H9 (cell line): ENCODE results near the gene TAF4. TPM values are rescaled to one million over a fixed set of nuclear protein-coding genes. Genes with fewer than 3 reads are reported as not detected.
A peak's percentile ranks its signal among the peaks of the same experiment; 100 is the strongest.

ENCODE experiments used
- DNase-seq: peaks from one replicate; pipeline ENCODE4 v3.0.0-alpha.2; 2017
- H2AFZ ChIP-seq: one replicate; pipeline ENCODE4 v1.6.1; 2013; ENCODE audit warnings: mild to moderate bottlenecking, low read length, control low read depth, moderate library complexity
- H2AK5ac ChIP-seq: 2 replicates; pipeline ENCODE4 v1.6.1; 2013; ENCODE audit warnings: low read length, control low read depth, mixed read lengths; ENCODE audit not compliant: insufficient read length
- H2BK120ac ChIP-seq: one replicate; pipeline ENCODE4 v1.6.1; 2013; ENCODE audit warnings: low read depth, mild to moderate bottlenecking, low read length, control low read depth, inconsistent platforms; ENCODE audit not compliant: poor library complexity, severe bottlenecking
- H2BK12ac ChIP-seq: 2 replicates; pipeline ENCODE4 v1.6.1; 2013; ENCODE audit warnings: low read length, control low read depth, mixed read lengths, low read depth; ENCODE audit not compliant: insufficient read length
- H2BK15ac ChIP-seq: 2 replicates; pipeline ENCODE4 v1.6.1; 2013; ENCODE audit warnings: low read depth, low read length, control low read depth
- H2BK20ac ChIP-seq: one replicate; pipeline ENCODE4 v1.6.1; 2013; ENCODE audit warnings: low read depth, mild to moderate bottlenecking, low read length, control low read depth, inconsistent platforms; ENCODE audit not compliant: poor library complexity, severe bottlenecking
- H2BK5ac ChIP-seq: 2 replicates; pipeline ENCODE4 v1.6.1; 2013; ENCODE audit warnings: low read length, control low read depth, mixed read lengths; ENCODE audit not compliant: insufficient read length
- H3K14ac ChIP-seq: 2 replicates; pipeline ENCODE4 v1.6.1; 2013; ENCODE audit warnings: low read length, control low read depth; ENCODE audit not compliant: insufficient read depth
- H3K18ac ChIP-seq: 2 replicates; pipeline ENCODE4 v1.6.1; 2013; ENCODE audit warnings: low read depth, mild to moderate bottlenecking, mixed read lengths, low read length, control low read depth; ENCODE audit not compliant: insufficient read length
- H3K23ac ChIP-seq: 2 replicates; pipeline ENCODE4 v1.6.1; 2013; ENCODE audit warnings: low read length, control low read depth, mixed read lengths, low read depth; ENCODE audit not compliant: insufficient read length
- H3K23me2 ChIP-seq: 2 replicates; pipeline ENCODE4 v1.6.1; 2013; ENCODE audit warnings: low read depth, mild to moderate bottlenecking, mixed read lengths, low read length, control low read depth; ENCODE audit not compliant: insufficient read length, poor library complexity, severe bottlenecking
- H3K27ac ChIP-seq: 2 replicates; pipeline ENCODE4 v1.5.1; 2013; ENCODE audit warnings: low read length, control low read depth, mixed read lengths, low read depth; ENCODE audit not compliant: insufficient read length
- H3K27me3 ChIP-seq: 2 replicates; pipeline ENCODE4 v1.6.1; 2013; ENCODE audit warnings: low read length, control low read depth, inconsistent platforms; ENCODE audit not compliant: insufficient read depth
- H3K4ac ChIP-seq: 2 replicates; pipeline ENCODE4 v1.6.1; 2013; ENCODE audit warnings: low read depth, mild to moderate bottlenecking, control low read depth, inconsistent platforms, low read length, moderate library complexity
- H3K4me1 ChIP-seq: 2 replicates; pipeline ENCODE4 v1.6.1; 2013; ENCODE audit warnings: low read length, control low read depth, inconsistent platforms; ENCODE audit not compliant: insufficient read depth
- H3K4me2 ChIP-seq: 2 replicates; pipeline ENCODE4 v1.6.1; 2013; ENCODE audit warnings: low read length, control low read depth, mixed read lengths; ENCODE audit not compliant: insufficient read length, insufficient read depth
- H3K56ac ChIP-seq: 2 replicates; pipeline ENCODE4 v1.6.1; 2013; ENCODE audit warnings: low read depth, mild to moderate bottlenecking, mixed read lengths, low read length, control low read depth; ENCODE audit not compliant: insufficient read length
- H3K79me1 ChIP-seq: 2 replicates; pipeline ENCODE4 v1.6.1; 2013; ENCODE audit warnings: low read depth, mild to moderate bottlenecking, moderate library complexity, low read length, control low read depth, inconsistent platforms; ENCODE audit not compliant: insufficient read depth, poor library complexity, severe bottlenecking
- H3K79me2 ChIP-seq: 2 replicates; pipeline ENCODE4 v1.6.1; 2013; ENCODE audit warnings: low read length, control low read depth, inconsistent platforms; ENCODE audit not compliant: insufficient read depth
- H3K9ac ChIP-seq: 2 replicates; pipeline ENCODE4 v1.6.1; 2013; ENCODE audit warnings: low read length, control low read depth, mixed read lengths; ENCODE audit not compliant: insufficient read length; ENCODE audit errors: extremely low read depth
- H3K9me3 ChIP-seq: one replicate; pipeline ENCODE4 v1.6.1; 2013; ENCODE audit warnings: low read depth, low read length, inconsistent platforms; ENCODE audit not compliant: control insufficient read depth
- H3T11ph ChIP-seq: one replicate; pipeline ENCODE4 v1.6.1; 2013; ENCODE audit warnings: mild to moderate bottlenecking, low read length, control low read depth, inconsistent platforms
- H4K20me1 ChIP-seq: one replicate; pipeline ENCODE4 v1.6.1; 2013; ENCODE audit not compliant: control insufficient read depth, insufficient read length, insufficient read depth
- H4K5ac ChIP-seq: 2 replicates; pipeline ENCODE4 v1.6.1; 2013; ENCODE audit warnings: low read depth, mild to moderate bottlenecking, mixed read lengths, low read length, control low read depth; ENCODE audit not compliant: insufficient read length
- H4K8ac ChIP-seq: replicated peaks from 2 replicates; pipeline ENCODE4 v1.6.1; 2013; ENCODE audit warnings: low read length, control low read depth, mixed read lengths, low read depth; ENCODE audit not compliant: insufficient read length
- H4K91ac ChIP-seq: 2 replicates; pipeline ENCODE4 v1.6.1; 2013; ENCODE audit warnings: low read depth, mild to moderate bottlenecking, moderate library complexity, mixed read lengths, low read length, control low read depth; ENCODE audit not compliant: insufficient read length
- H3K27ac Mint-ChIP-seq, 3 experiments: 2 replicates in 2 of 3; 3 replicates in 1 of 3; pipeline ENCODE4 v1.8.0; 2020 to 2021; ENCODE audit warnings: mixed read lengths in 3 of 3, mild to moderate bottlenecking in 1 of 3, moderate library complexity in 1 of 3
- H3K27me3 Mint-ChIP-seq: 2 replicates; pipeline ENCODE4 v1.8.0; 2021; ENCODE audit warnings: low read depth, mild to moderate bottlenecking, moderate library complexity, mixed read lengths
- H3K36me3 Mint-ChIP-seq, 3 experiments: 2 replicates in 2 of 3; 3 replicates in 1 of 3; pipeline ENCODE4 v1.8.0; 2020 to 2021; ENCODE audit warnings: low read depth in 3 of 3, mixed read lengths in 3 of 3; ENCODE audit not compliant: insufficient read depth in 1 of 3
- H3K4me1 Mint-ChIP-seq, 2 experiments: 2 replicates each; pipeline ENCODE4 v1.8.0; 2020; ENCODE audit warnings: mixed read lengths in 2 of 2
- H3K4me3 Mint-ChIP-seq, 2 experiments: 2 replicates in 1 of 2; 3 replicates in 1 of 2; pipeline ENCODE4 v1.8.0; 2020 to 2021; ENCODE audit warnings: mild to moderate bottlenecking in 2 of 2, mixed read lengths in 2 of 2, moderate library complexity in 1 of 2
- H3K9me3 Mint-ChIP-seq, 2 experiments: 2 replicates in 1 of 2; 3 replicates in 1 of 2; pipeline ENCODE4 v1.8.0; 2020; ENCODE audit warnings: mild to moderate bottlenecking in 2 of 2, mixed read lengths in 2 of 2, moderate library complexity in 1 of 2
- CTCF ChIP-seq: fragments of 200-600 bp; sonication (generic); conservative IDR thresholded peaks from 3 replicates; pipeline ENCODE4 v1.8.0; 2021; ENCODE audit warnings: antibody characterized with exemption, mild to moderate bottlenecking
- WGBS: extraction: QIAGEN DNeasy Blood & Tissue Kit; methylation state at CpG from one replicate; pipeline ENCODE4 v1.1.7; 2013; ENCODE audit warnings: missing lambda C conversion rate, low lambda C conversion rate, mixed read lengths; ENCODE audit not compliant: insufficient read length; ENCODE audit errors: extremely low coverage; 5-methylcytosine and 5-hydroxymethylcytosine counted together
- total RNA-seq: library from RNA; stranded (reverse); gene quantifications from 2 replicates; pipeline ENCODE4 v1.2.1, GENCODE V29; 2021

Gene TAF4
- total RNA-seq, 1 experiment from 2014 or later, result 30.8 TPM

DNA sequence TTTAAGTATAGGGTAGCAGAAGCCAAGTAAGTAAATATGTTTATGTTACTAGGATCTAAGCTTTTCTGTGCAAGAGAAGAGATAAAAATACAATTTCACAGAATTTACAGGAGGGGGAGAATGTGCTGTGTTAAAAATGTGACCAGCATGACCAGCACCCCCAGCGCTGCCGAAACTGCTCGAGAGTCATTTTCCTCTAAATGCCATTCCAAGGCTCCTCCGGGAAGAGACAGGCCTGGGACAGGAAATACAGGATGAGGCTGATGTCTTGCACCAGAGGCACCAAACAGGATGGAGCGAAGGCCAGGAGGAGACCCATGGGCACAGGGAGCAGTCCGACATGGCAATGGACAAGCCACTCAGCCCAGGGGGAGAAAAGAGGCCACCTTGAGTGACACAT, 21.1 kb downstream of the TAF4 start:
- Mint-ChIP-seq H3K4me1 (peaks cover 67 to 72% of the 10 kb centered on the region in 2 experiments), H3K36me3 (no peaks in the 10 kb centered on the region), H3K9me3 (no peaks in the 10 kb centered on the region), H3K4me3 (no peak overlapping the region), H3K27ac (peak overlapping the region in 2 of 3 experiments; percentile 15 to 37; a peak in 5 of 7 replicates), H3K27me3 (no peaks in the 10 kb centered on the region; the same call in 1 of the 2 replicates)
- H3K9me3 ChIP-seq, result no peaks in the 10 kb centered on the region
- no peak overlapping the region for H3K23ac ChIP-seq
- no peak overlapping the region for H4K91ac ChIP-seq
- H2BK12ac ChIP-seq, result no peak overlapping the region
- no peak overlapping the region for H2BK20ac ChIP-seq
- no peaks in the 10 kb centered on the region; the same call in 1 of the 2 replicates for H3K4me1 ChIP-seq
- H2AK5ac ChIP-seq, result no peak overlapping the region
- no peak overlapping the region for H3K4me2 ChIP-seq
- H3K14ac ChIP-seq, result no peak overlapping the region
- H3K79me2 ChIP-seq, result peaks cover 38% of the 10 kb centered on the region; the same call in 1 of the 2 replicates
- no peak overlapping the region for H3K4ac ChIP-seq
- H4K20me1 ChIP-seq, result peaks cover 2% of the 10 kb centered on the region
- H4K8ac ChIP-seq, result no peak overlapping the region
- no peak overlapping the region for H2BK5ac ChIP-seq
- H2BK15ac ChIP-seq, result no peak overlapping the region
- H4K5ac ChIP-seq, result no peak overlapping the region
- H3K23me2 ChIP-seq, result no peaks in the 10 kb centered on the region
- WGBS, result no CpG with 5 or more reads among the region's 6 CpGs
- no peak for TF ChIP-seq CTCF
- no peak overlapping the region for H2AFZ ChIP-seq
- peaks cover 6% of the 10 kb centered on the region for H3K79me1 ChIP-seq
- H3T11ph ChIP-seq, result no peak overlapping the region
- DNase-seq, result no peak
- H3K18ac ChIP-seq, result no peak overlapping the region
- H3K27ac ChIP-seq, result no peak overlapping the region
- H3K9ac ChIP-seq, result no peak overlapping the region
- H3K56ac ChIP-seq, result no peak overlapping the region
- H2BK120ac ChIP-seq, result no peak overlapping the region
- H3K27me3 ChIP-seq, result no peaks in the 10 kb centered on the region
